Kidney capillary endothelial cell (primary cell): Measurements from ENCODE around the gene SNX6.
"Not testable (repeated sequence)": the region's sequence is repeated elsewhere in the genome, so short reads cannot be mapped to it uniquely, and the experiment has no call there.

Experiments used
- DNase-seq: peaks from one replicate; pipeline ENCODE4 v3.0.0-alpha.2; 2018; ENCODE audit warnings: low spot score

The SNX6 gene

GRCh38 chr14:34629657-34630529 is at the start of gene SNX6:
Gene SNX6 (minus strand): TSS chr14:34630148. CDS start chr14:34630116, 32 bp downstream.
- DNase-seq: peak; percentile 64

GRCh38 chr14:34678735-34679134 is 48.8 kb upstream of the SNX6 start:
- no peak for DNase-seq

DNA sequence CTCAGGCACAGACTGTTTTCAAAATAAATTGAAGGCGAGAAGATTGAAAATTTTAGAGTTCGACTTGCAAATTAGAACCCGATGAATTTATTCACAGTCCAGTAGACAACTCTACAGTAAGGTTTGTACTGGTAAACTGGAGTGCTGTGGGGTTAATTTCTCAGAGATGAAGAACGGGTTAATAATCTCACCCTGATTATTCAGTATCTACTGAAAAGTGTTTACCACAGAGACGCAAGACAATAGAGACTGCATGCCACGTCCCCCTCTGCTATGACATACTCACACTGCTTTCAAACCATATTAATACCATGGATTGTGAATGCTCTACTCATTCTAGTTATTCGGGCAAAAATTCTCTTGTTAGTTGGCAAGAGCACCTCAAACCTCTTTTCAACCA is 48.4 kb upstream of the SNX6 start:
- DNase-seq: no peak

DNA sequence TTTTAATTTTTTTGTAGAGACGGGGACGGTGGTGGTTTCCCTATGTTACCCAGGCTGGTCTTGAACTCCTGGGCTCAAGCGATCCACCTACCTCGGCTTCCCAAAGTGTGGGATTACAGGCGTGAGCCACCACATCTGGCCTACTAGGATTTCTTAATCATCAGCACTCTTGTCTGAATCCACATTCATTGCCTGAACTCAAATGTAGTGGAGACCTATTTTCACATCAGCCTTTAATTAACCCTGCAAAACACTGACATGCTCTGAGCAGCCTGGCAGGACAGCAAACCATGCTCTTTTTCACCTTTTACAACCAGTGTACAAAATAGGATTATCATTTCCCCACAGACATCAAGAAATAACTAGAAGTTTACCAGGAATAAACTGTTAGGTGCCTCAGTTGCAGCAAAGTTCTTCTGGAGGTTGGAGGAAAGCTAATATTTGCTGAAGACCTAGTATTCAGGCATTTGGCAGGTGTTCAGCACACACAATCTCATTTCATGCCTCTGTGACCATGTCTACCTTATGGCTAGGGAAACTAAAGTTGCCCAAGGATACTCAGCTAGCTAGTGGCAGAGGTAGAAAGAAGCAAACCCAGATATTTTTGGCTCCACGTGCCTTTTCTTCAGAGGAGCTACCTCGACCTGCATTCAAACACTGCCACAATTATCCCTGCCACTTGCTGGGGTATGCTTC is 46.7 kb upstream of the SNX6 start:
- no peak for DNase-seq

GRCh38 chr14:34673702-34674101 is 43.8 kb upstream of the SNX6 start:
- DNase-seq: no peak

- DNase-seq: no peak
Measured at GRCh38 chr14:34671716-34672115, 41.8 kb upstream of the SNX6 start.

GRCh38 chr14:34668111-34668510 is 38.2 kb upstream of the SNX6 start:
- DNase-seq: no peak

- no peak for DNase-seq
Measured at GRCh38 chr14:34667007-34667406, 37.1 kb upstream of the SNX6 start.

DNA sequence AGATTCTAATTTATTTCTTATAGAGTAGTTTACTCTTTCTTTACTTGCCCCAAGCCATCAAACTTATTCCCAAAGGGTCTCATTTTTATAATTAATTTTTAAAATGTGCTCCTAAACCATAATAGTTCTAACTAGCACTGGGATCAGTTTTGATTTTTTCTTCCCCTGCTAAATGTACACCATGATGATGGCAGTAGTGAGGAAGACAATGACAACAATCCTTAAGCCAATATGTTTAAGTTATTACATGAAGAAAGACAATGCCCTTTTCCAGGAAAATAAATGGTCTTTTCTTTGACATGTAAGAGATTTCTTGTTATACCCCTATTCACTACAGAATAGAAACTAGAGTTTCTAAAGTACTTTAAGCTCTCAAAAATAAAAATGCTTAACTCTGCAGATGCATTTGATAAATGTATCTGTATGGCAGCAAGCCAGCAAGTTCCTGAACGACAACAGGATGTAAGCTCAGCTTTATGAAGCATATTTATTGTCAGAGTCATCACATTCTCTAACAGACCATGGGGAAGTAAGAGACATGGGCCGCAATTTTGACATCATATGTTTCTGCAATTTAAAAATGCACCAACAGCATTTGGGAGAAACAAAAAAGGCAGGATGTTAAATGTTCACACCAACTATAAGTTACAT is 36.0 kb upstream of the SNX6 start:
- DNase-seq: peak; percentile 97

DNA sequence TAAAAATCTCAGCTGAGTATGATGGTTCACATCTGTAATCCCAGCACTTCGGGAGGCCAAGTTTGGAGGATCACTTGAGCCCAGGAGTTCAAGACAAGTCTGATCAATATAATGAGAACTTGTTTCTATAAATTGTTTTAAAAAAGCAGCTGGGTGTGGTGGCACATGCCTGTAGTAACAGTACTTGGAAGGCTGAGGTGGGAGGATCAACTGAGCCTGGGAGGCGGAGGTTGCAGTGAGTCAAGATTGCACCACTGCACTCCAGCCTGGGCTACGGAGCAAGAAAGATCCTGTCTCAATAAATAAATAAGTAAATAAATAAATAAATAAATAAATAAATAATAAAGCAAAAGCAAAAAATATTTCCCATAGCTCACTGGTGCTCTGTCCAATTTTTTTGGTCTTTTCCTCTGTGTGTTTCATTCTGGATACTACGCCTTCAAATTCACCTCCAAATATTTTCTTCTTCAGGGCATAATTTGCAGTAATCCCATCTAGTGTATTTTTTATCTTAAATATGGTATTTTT is 32.7 kb upstream of the SNX6 start:
- DNase-seq: no peak

DNA sequence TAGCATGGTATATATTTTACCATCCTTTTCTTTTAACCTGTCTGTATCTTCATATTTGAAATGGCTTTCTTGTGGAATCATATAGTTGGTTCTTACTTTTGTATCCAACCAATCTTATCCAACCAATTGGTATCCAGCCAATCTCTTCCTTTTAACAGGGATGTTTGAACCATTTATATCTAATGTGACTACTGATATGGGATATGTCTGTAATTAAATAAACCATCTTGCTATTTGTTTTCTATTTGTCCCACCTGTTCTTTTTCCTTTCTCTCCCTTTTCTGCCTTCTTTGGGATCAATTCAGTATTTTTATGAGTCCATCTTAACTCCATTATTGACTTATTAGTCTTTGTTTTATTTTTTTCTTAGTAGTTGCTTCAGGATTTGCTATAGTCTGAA is 30.8 kb upstream of the SNX6 start:
- no peak for DNase-seq

DNA sequence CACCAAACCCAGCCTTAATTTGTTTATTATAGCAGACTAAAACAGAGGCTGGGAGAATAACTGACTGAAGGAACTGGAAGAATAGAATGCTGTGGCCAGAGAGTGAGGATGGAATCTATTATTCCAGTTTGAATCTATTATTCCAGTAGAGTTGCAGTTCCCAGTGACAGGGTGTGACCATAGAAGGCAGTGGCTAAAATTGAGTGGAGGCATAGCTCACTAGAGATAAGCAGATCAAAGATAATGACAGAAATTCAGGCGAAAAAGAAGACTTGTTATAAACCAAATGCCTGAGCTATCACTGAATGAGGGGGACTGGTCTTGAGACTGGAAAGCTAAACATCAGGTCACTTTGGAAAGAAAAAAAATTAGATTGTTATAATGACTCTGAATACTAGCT is 26.0 kb upstream of the SNX6 start:
- DNase-seq: no peak

- DNase-seq: not testable (repeated sequence)
Measured at GRCh38 chr14:34653073-34653472, 23.1 kb upstream of the SNX6 start.

GRCh38 chr14:34652348-34652747 is 22.4 kb upstream of the SNX6 start:
- not testable (repeated sequence) for DNase-seq

DNA sequence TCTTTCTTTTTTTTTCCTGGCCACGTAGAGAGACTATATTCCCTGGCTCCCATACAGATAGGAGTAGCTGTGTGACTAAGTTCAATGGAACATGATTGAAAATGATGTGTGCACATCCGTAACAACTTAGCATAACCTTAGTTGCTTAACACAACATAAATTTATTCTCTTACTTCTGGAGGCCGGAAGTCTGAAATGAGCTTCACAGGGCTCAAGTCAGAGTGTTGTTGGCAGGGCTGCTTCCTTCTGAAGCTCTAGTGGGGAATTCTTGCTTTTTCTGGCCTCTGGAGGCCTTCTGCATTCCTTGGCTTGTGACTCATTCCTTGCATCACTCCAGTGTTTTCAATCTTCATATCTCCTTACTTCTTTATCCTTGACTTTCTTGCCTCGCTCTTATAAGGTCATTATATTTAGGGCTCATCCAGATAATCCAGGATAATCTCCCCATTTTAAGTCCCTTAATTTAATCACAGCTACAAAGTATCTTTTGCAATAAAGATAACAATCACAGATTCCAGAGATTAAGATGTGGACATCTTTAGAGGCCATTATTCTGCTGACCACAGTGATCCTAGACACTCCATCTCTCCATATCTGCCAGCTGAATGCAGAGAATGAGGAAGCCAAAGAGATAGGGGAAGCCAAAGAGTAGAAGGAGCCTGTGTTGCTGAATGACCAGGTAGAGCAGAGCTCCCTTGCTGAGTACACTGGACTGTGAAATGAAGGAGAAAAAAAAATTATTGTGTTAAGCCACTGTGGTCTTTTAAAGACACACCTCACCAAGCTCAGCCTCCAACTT is 21.0 kb upstream of the SNX6 start:
- DNase-seq: peak; percentile 39

- DNase-seq: not testable (repeated sequence)
Measured at GRCh38 chr14:34650006-34650405, 20.1 kb upstream of the SNX6 start.

DNA sequence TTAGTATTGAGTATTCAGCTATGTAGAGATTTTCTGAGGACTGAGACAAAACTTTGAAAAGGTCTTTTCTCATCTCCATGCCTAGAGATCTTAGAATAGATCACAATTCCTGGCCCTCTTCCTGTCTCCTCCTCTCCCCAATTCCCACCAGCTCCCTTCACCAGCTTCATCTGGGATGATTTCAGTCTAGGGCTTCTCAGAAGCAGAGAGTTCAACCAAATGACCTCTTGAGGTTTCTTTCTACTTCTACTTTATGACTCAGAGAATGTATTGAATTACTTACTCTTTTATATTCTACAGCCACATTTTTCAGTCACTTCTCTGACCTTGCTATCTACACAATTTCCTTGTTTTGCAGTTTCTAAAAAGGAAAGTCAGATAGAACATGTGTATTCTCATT is 19.4 kb upstream of the SNX6 start:
- no peak for DNase-seq

DNA sequence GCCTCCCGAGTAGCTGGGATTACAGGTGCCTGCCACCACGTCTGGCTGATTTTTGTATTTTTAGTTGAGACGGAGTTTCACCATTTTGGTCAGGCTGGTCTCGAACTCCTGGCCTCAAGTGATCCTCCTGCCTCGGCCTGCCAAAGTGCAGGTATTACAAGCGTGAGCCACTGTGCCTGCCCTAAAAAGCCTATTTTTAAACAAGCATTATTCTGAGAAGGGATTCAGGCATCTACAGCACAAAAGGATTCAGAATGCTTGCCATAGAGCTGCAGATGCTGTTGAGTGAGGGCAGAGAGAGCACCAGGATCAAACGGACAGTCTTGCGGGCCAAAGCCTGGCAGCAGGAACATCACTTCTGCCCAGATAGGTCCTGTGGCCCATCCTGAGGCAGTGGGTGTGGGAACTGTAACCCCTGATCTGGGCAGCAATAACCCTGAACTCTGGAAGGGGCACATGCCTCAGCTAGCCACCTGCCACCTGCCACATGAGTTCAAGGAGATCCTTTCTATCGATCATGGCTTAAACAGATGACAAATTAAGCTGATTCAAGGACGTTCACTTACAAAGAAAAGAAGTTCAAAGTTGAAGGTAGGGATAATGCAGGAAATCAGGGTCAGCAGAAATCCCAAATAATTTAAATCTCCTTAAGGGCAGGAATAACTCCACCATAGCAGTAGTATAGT is 16.8 kb upstream of the SNX6 start:
- DNase-seq: no peak

GRCh38 chr14:34643361-34643760 is 13.4 kb upstream of the SNX6 start:
- DNase-seq: no peak

- no peak for DNase-seq
Measured at GRCh38 chr14:34642595-34642994, 12.6 kb upstream of the SNX6 start.

DNA sequence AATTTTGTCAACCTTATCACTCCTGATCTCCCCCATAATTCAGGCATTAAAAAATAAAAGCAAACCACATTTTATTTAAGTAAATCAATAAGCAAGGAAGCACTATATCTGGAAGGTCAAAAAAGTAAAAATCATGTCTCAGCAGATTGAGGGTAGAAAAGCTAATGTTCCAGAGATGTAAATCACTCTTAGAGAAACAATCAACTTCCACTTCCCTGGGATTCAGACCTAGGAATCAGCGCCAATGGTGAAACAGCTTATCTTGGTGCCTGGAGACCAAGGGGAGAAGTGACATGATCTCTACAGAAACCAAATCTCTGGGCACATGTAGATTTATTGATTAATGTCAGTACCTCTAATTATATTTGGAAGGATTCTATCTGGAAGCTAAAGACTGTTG is 10.9 kb upstream of the SNX6 start:
- no peak for DNase-seq
